HG03558 (cell line): ENCODE measurements around the gene PCDHB9.
"Not testable (repeated sequence)": the region's sequence is repeated elsewhere in the genome, so short reads cannot be mapped to it uniquely, and the experiment has no call there.

Source experiments
- ATAC-seq: cut with Tn5 transposase; IDR thresholded peaks from one replicate; pipeline ENCODE4 v1.9.1; 2021; ENCODE audit warnings: moderate number of reproducible peaks; ENCODE audit not compliant: unreplicated experiment; ENCODE audit errors: extremely low read depth

Gene PCDHB9

GRCh38 chr5:141234109-141234667 is 47.2 kb downstream of the PCDHB9 start:
- ATAC-seq, result no peak

GRCh38 chr5:141235922-141236321 is 49.0 kb downstream of the PCDHB9 start:
- ATAC-seq, result not testable (repeated sequence)

GRCh38 chr5:141236516-141237313 is 49.8 kb downstream of the PCDHB9 start:
- ATAC-seq, result no peak
